ENCODE results near the gene SNX24. TPM values are rescaled to one million over a fixed set of nuclear protein-coding genes. Genes with fewer than 3 reads are reported as not detected.

Gene SNX24
- total and polyA plus RNA-seq, 8 donors: 1.2 to 38.5 (median 20.0) TPM

DNA sequence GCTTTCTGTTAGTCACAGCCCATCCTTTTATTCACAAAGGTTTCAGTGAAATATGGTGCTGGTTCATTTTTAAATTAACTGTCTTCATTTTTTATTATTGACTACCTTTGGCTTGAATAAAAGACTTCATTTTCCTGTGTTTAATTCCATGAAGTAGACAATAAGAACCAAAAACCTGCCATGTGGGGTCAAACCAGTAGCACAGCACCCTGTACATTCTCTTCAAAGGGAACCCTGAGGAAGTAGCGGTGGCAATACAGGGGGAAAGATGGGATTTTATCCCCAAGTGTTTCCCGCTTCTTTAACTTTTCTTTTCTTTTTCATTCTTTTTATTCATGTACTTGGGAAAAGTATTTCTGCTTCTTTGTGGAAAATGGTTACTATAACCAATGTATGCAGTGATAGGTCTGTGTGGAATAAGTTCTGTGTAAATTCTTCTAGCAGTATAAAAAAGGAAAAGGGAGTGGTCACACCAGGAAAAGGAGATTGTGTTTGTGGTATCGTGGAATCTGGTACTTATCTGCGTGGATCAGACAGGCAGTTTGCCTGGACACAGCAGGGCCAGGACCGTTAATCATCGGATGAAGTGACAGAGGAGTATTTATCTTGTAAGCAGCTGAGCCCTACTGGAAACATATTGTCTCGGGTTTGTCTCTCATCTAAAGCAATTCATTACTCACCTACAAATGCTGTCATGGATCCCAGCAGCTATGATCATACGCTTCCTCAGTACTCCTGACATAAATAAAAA is 96.9 kb downstream of the SNX24 start:
- TF ChIP-seq POLR2A (IDR thresholded peaks at IDR 0.05): no peak
- TF ChIP-seq EP300 (IDR thresholded peaks at IDR 0.05): no peak
- TF ChIP-seq POLR2AphosphoS5 (IDR thresholded peaks at IDR 0.05): no peak
- TF ChIP-seq, protein P1, sequence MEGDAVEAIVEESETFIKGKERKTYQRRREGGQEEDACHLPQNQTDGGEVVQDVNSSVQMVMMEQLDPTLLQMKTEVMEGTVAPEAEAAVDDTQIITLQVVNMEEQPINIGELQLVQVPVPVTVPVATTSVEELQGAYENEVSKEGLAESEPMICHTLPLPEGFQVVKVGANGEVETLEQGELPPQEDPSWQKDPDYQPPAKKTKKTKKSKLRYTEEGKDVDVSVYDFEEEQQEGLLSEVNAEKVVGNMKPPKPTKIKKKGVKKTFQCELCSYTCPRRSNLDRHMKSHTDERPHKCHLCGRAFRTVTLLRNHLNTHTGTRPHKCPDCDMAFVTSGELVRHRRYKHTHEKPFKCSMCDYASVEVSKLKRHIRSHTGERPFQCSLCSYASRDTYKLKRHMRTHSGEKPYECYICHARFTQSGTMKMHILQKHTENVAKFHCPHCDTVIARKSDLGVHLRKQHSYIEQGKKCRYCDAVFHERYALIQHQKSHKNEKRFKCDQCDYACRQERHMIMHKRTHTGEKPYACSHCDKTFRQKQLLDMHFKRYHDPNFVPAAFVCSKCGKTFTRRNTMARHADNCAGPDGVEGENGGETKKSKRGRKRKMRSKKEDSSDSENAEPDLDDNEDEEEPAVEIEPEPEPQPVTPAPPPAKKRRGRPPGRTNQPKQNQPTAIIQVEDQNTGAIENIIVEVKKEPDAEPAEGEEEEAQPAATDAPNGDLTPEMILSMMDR (IDR thresholded peaks at IDR 0.05): no peak
- no peak overlapping the region for H3K4me3 ChIP-seq
- H3K27ac ChIP-seq: no peak overlapping the region
- no peaks in the 10 kb centered on the region for H3K36me3 ChIP-seq
- intact Hi-C loops (cut with DNase I; ENCODE audit: low total_unique reads): no loop called here
- DNase-seq: no peak
- H3K4me1 ChIP-seq: peaks cover 0 to 14% (median 5%) of the 10 kb centered on the region in 4 donors
- no peaks in the 10 kb centered on the region for H3K9me3 ChIP-seq
- H3K27me3 ChIP-seq: no peaks in the 10 kb centered on the region
- 56 to 71% (median 59%) methylated on average over 8 of the region's 8 CpGs for WGBS, 5 donors

DNA sequence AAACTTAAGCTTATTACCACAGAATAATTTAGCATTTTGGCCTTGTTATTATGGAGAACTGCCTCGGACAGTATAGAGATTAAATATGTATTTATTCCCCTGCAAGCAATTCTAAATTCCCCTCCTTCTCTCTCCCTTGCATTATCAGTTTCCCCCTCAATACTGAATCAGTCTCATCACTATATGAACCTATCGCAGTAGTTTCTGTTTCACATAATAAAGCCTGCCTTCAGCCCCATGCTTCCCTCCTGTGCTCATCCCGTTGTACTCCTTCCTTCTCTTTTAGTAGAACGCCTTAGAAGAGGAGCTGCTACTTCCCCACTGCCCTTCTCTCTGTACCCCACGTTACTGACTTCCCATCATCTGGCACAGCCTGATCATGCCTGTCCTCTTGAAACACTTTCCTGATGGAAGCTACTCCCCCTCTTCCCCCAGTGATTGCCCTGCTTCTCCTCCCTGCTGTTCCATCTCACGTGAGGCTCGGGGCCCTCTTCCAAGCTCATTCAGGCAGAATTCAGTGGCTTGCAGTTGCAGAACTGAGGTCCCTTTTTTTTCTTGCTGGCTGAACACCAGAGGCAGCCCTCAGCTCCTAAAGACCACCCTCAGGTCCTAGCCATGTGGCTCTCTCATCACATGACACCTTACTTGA is 97.8 kb downstream of the SNX24 start:
- H3K27ac ChIP-seq: no peak overlapping the region
- no peaks in the 10 kb centered on the region for H3K27me3 ChIP-seq
- DNase-seq: no peak
- TF ChIP-seq EP300 (IDR thresholded peaks at IDR 0.05): no peak
- TF ChIP-seq, protein P1 (IDR thresholded peaks at IDR 0.05): no peak
- TF ChIP-seq POLR2A (IDR thresholded peaks at IDR 0.05): no peak
- TF ChIP-seq POLR2AphosphoS5 (IDR thresholded peaks at IDR 0.05): no peak
- H3K36me3 ChIP-seq: peaks cover 0 to 2% (median 0%) of the 10 kb centered on the region in 4 donors
- H3K4me3 ChIP-seq: no peak overlapping the region
- WGBS, 5 donors: 71 to 87% (median 80%) methylated on average over 6 to 7 of the region's 7 CpGs
- H3K4me1 ChIP-seq: peaks cover 0 to 7% (median 3%) of the 10 kb centered on the region in 4 donors
- H3K9me3 ChIP-seq: no peaks in the 10 kb centered on the region
- intact Hi-C loops (cut with DNase I; ENCODE audit: low total_unique reads): no loop called here

DNA sequence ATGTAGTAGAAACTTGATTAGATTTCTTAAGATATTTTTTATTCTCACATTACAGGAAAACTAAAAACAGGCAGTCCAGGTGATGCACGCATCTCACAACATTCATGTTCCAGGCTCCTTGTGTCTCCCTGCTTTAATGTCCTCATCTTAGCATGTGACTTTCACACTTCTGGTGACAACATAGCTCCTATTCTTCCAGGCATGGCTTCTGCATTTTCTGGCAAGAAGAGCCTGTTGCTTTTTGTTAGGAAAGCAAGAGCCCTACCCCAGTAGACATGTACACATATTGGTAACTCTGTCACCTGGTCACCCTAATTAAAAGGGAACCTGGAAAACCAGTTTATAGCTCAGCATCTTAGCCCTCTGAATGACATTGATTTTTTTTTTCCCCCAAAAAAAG is 98.6 kb downstream of the SNX24 start:
- intact Hi-C loops (cut with DNase I; ENCODE audit: low total_unique reads): no loop called here
- TF ChIP-seq POLR2A (IDR thresholded peaks at IDR 0.05) (no peak), EP300 (IDR thresholded peaks at IDR 0.05) (no peak), POLR2AphosphoS5 (IDR thresholded peaks at IDR 0.05) (no peak)
- TF ChIP-seq, protein P1 (IDR thresholded peaks at IDR 0.05): no peak
- Histone ChIP-seq H3K4me1 (peaks cover 0 to 6% (median 2%) of the 10 kb centered on the region in 4 donors), H3K27me3 (no peaks in the 10 kb centered on the region), H3K27ac (no peak overlapping the region), H3K4me3 (no peak overlapping the region), H3K36me3 (peaks cover 0 to 7% (median 1%) of the 10 kb centered on the region in 4 donors), H3K9me3 (no peaks in the 10 kb centered on the region)
- DNase-seq: no peak
- WGBS, 5 donors: 93 to 100% (median 98%) methylated on average over 1 of the region's 1 CpG

DNA sequence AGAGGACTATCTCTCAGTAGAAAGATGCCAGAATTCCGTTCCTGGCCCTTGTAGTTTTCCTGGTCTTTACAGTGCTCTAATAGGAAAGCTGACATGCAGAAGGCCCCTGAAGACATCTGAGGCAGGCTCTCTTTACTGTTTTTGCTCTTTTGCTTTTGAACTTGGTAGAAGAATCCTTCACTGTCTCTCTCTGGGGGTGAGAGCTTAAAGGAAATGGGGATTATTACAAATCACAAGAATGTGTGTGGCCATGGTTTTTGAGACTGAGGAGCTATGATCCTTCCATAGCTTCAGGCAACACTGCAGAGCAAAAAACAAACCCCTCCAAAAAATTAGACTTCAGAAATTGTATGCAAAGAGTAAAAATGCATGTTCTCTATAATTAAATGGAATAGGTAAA is 102.0 kb downstream of the SNX24 start:
- DNase-seq: no peak
- H3K9me3 ChIP-seq: no peaks in the 10 kb centered on the region
- H3K27ac ChIP-seq: no peak overlapping the region
- peaks cover 0 to 7% (median 4%) of the 10 kb centered on the region in 4 donors for H3K36me3 ChIP-seq
- H3K4me1 ChIP-seq: peaks cover 0 to 6% (median 2%) of the 10 kb centered on the region in 4 donors
- H3K4me3 ChIP-seq: no peak overlapping the region
- no peaks in the 10 kb centered on the region for H3K27me3 ChIP-seq
- no peak for TF ChIP-seq POLR2AphosphoS5 (IDR thresholded peaks at IDR 0.05)
- intact Hi-C loops (cut with DNase I; ENCODE audit: low total_unique reads): no loop called here
- WGBS, 5 donors: 75 to 100% (median 88%) methylated on average over 1 of the region's 1 CpG
